Measurements from ENCODE around the gene DEPP1. TPM values are rescaled to one million over a fixed set of nuclear protein-coding genes. Genes with fewer than 3 reads are reported as not detected.
A peak's percentile ranks its signal among the peaks of the same experiment; 100 is the strongest.

Gene DEPP1
- polyA plus RNA-seq, 4 donors, result 4.0 to 39.4 (median 6.0) TPM

- H3K36me3 ChIP-seq (ENCODE audit: control insufficient read depth in 3 of 3, insufficient read depth in 2 of 3, low read depth in 1 of 3, low read length in 3 of 3), result peaks cover 0 to 6% (median 0%) of the 10 kb centered on the region in 3 donors
- DNase-seq (peak; percentile 63), FAIRE-seq (no peak)
- 16 to 50% (median 29%) methylated on average over 15 of the region's 15 CpGs for WGBS, 3 donors
- peak overlapping the region; percentile 42 to 83 (median 45) for H3K27ac ChIP-seq (ENCODE audit: low read depth in 1 of 3, low read length in 2 of 3)
- no peaks in the 10 kb centered on the region for H3K27me3 ChIP-seq (ENCODE audit: control insufficient read depth in 3 of 3, insufficient read depth in 3 of 3, low read length in 3 of 3)
- H3K4me1 ChIP-seq (ENCODE audit: control insufficient read depth in 3 of 3, insufficient read depth in 2 of 3, low read depth in 1 of 3, low read length in 2 of 3), result peaks cover 6 to 71% (median 14%) of the 10 kb centered on the region in 3 donors
- H3K4me3 ChIP-seq (ENCODE audit: low read depth in 1 of 3, low read length in 3 of 3), result no peak overlapping the region
- no peaks in the 10 kb centered on the region for H3K9me3 ChIP-seq (ENCODE audit: control insufficient read depth in 2 of 2, insufficient read depth in 1 of 2, low read depth in 1 of 2, low read length in 1 of 2)
Observed at GRCh38 chr10:44963772-44964633, 14.6 kb downstream of the DEPP1 start.

- no peak for FAIRE-seq
- H3K4me3 ChIP-seq (ENCODE audit: low read depth in 1 of 3, low read length in 3 of 3), result no peak overlapping the region
Observed at GRCh38 chr10:44962870-44963738, 15.5 kb downstream of the DEPP1 start.

GRCh38 chr10:44961931-44962750 lies 16.5 kb downstream of the DEPP1 start:
- Histone ChIP-seq H3K27me3 (ENCODE audit: control insufficient read depth in 3 of 3, insufficient read depth in 3 of 3, low read length in 3 of 3) (no peaks in the 10 kb centered on the region), H3K27ac (ENCODE audit: low read depth in 1 of 3, low read length in 2 of 3) (no peak overlapping the region), H3K4me3 (ENCODE audit: low read depth in 1 of 3, low read length in 3 of 3) (no peak overlapping the region), H3K36me3 (ENCODE audit: control insufficient read depth in 3 of 3, insufficient read depth in 2 of 3, low read depth in 1 of 3, low read length in 3 of 3) (peaks cover 0 to 4% (median 0%) of the 10 kb centered on the region in 3 donors), H3K9me3 (ENCODE audit: control insufficient read depth in 2 of 2, insufficient read depth in 1 of 2, low read depth in 1 of 2, low read length in 1 of 2) (no peaks in the 10 kb centered on the region), H3K4me1 (ENCODE audit: control insufficient read depth in 3 of 3, insufficient read depth in 2 of 3, low read depth in 1 of 3, low read length in 2 of 3) (peaks cover 11 to 80% (median 16%) of the 10 kb centered on the region in 3 donors)
- FAIRE-seq (no peak), DNase-seq (no peak)
- WGBS, 3 donors, result 55 to 79% (median 63%) methylated on average over 11 of the region's 11 CpGs

More at GRCh38 chr10:44962870-44963738, 15.5 kb downstream of the DEPP1 start:
- Histone ChIP-seq H3K4me1 (ENCODE audit: control insufficient read depth in 3 of 3, insufficient read depth in 2 of 3, low read depth in 1 of 3, low read length in 2 of 3) (peaks cover 11 to 77% (median 14%) of the 10 kb centered on the region in 3 donors), H3K27me3 (ENCODE audit: control insufficient read depth in 3 of 3, insufficient read depth in 3 of 3, low read length in 3 of 3) (no peaks in the 10 kb centered on the region), H3K27ac (ENCODE audit: low read depth in 1 of 3, low read length in 2 of 3) (peak overlapping the region; percentile 42 to 83 (median 45)), H3K36me3 (ENCODE audit: control insufficient read depth in 3 of 3, insufficient read depth in 2 of 3, low read depth in 1 of 3, low read length in 3 of 3) (peaks cover 0 to 6% (median 0%) of the 10 kb centered on the region in 3 donors), H3K9me3 (ENCODE audit: control insufficient read depth in 2 of 2, insufficient read depth in 1 of 2, low read depth in 1 of 2, low read length in 1 of 2) (no peaks in the 10 kb centered on the region)
- WGBS, 3 donors, result 33 to 69% (median 55%) methylated on average over 16 to 19 of the region's 19 CpGs
- peak; percentile 25 to 62 for DNase-seq

- peak in 1 of 2 donors; percentile 42 for DNase-seq
- Histone ChIP-seq H3K27me3 (ENCODE audit: control insufficient read depth in 3 of 3, insufficient read depth in 3 of 3, low read length in 3 of 3) (no peaks in the 10 kb centered on the region), H3K4me1 (ENCODE audit: control insufficient read depth in 3 of 3, insufficient read depth in 2 of 3, low read depth in 1 of 3, low read length in 2 of 3) (peaks cover 11 to 71% (median 14%) of the 10 kb centered on the region in 3 donors), H3K9me3 (ENCODE audit: control insufficient read depth in 2 of 2, insufficient read depth in 1 of 2, low read depth in 1 of 2, low read length in 1 of 2) (peaks cover 0 to 3% of the 10 kb centered on the region in 2 donors), H3K27ac (ENCODE audit: low read depth in 1 of 3, low read length in 2 of 3) (peak overlapping the region; percentile 8 to 70 (median 35)), H3K4me3 (ENCODE audit: low read depth in 1 of 3, low read length in 3 of 3) (peak overlapping the region in 1 of 3 donors; percentile 71), H3K36me3 (ENCODE audit: control insufficient read depth in 3 of 3, insufficient read depth in 2 of 3, low read depth in 1 of 3, low read length in 3 of 3) (peaks cover 0 to 7% (median 0%) of the 10 kb centered on the region in 3 donors)
- FAIRE-seq, result no peak
- WGBS, 3 donors, result 25 to 38% (median 26%) methylated on average over 3 to 4 of the region's 4 CpGs
Observed at GRCh38 chr10:44961230-44961571, 17.4 kb downstream of the DEPP1 start.

GRCh38 chr10:44960482-44961229 lies 18.0 kb downstream of the DEPP1 start:
- no peak for FAIRE-seq
- H3K4me1 ChIP-seq (ENCODE audit: control insufficient read depth in 3 of 3, insufficient read depth in 2 of 3, low read depth in 1 of 3, low read length in 2 of 3), result peaks cover 11 to 66% (median 13%) of the 10 kb centered on the region in 3 donors
- peaks cover 0 to 3% of the 10 kb centered on the region in 2 donors for H3K9me3 ChIP-seq (ENCODE audit: control insufficient read depth in 2 of 2, insufficient read depth in 1 of 2, low read depth in 1 of 2, low read length in 1 of 2)
- 14 to 59% (median 45%) methylated on average over 7 of the region's 7 CpGs for WGBS, 3 donors
- peak overlapping the region; percentile 27 to 79 (median 70) for H3K27ac ChIP-seq (ENCODE audit: low read depth in 1 of 3, low read length in 2 of 3)
- H3K4me3 ChIP-seq (ENCODE audit: low read depth in 1 of 3, low read length in 3 of 3), result peak overlapping the region in 2 of 3 donors; percentile 71 to 77
- peak; percentile 46 to 61 for DNase-seq
- H3K36me3 ChIP-seq (ENCODE audit: control insufficient read depth in 3 of 3, insufficient read depth in 2 of 3, low read depth in 1 of 3, low read length in 3 of 3), result peaks cover 0 to 12% (median 0%) of the 10 kb centered on the region in 3 donors
- H3K27me3 ChIP-seq (ENCODE audit: control insufficient read depth in 3 of 3, insufficient read depth in 3 of 3, low read length in 3 of 3), result no peaks in the 10 kb centered on the region

GRCh38 chr10:44960088-44960460 lies 18.5 kb downstream of the DEPP1 start:
- Histone ChIP-seq H3K36me3 (ENCODE audit: control insufficient read depth in 3 of 3, insufficient read depth in 2 of 3, low read depth in 1 of 3, low read length in 3 of 3) (peaks cover 0 to 12% (median 0%) of the 10 kb centered on the region in 3 donors), H3K9me3 (ENCODE audit: control insufficient read depth in 2 of 2, insufficient read depth in 1 of 2, low read depth in 1 of 2, low read length in 1 of 2) (peaks cover 0 to 3% of the 10 kb centered on the region in 2 donors), H3K27ac (ENCODE audit: low read depth in 1 of 3, low read length in 2 of 3) (peak overlapping the region; percentile 27 to 79 (median 70)), H3K27me3 (ENCODE audit: control insufficient read depth in 3 of 3, insufficient read depth in 3 of 3, low read length in 3 of 3) (no peaks in the 10 kb centered on the region), H3K4me1 (ENCODE audit: control insufficient read depth in 3 of 3, insufficient read depth in 2 of 3, low read depth in 1 of 3, low read length in 2 of 3) (peaks cover 10 to 60% (median 11%) of the 10 kb centered on the region in 3 donors), H3K4me3 (ENCODE audit: low read depth in 1 of 3, low read length in 3 of 3) (peak overlapping the region; percentile 34 to 77 (median 71))
- FAIRE-seq, result no peak
- WGBS, 3 donors, result 14 to 36% (median 33%) methylated on average over 8 of the region's 8 CpGs
- DNase-seq, result peak in 1 of 2 donors; percentile 40

- peaks cover 4 to 54% (median 9%) of the 10 kb centered on the region in 3 donors for H3K4me1 ChIP-seq (ENCODE audit: control insufficient read depth in 3 of 3, insufficient read depth in 2 of 3, low read depth in 1 of 3, low read length in 2 of 3)
- WGBS, 3 donors, result 1 to 2% (median 1%) methylated on average over 50 to 74 of the region's 74 CpGs
- FAIRE-seq, result no peak
Observed at GRCh38 chr10:44959247-44960087, 19.1 kb downstream of the DEPP1 start, which contains the start of gene RASSF4. RASSF4 (plus strand) TSS chr10:44959802; CDS start chr10:44970203, 10,401 bp downstream.

More at GRCh38 chr10:44959247-44960087, 19.1 kb downstream of the DEPP1 start, which contains the start of gene RASSF4:
- Histone ChIP-seq H3K36me3 (ENCODE audit: control insufficient read depth in 3 of 3, insufficient read depth in 2 of 3, low read depth in 1 of 3, low read length in 3 of 3) (peaks cover 0 to 15% (median 0%) of the 10 kb centered on the region in 3 donors), H3K27me3 (ENCODE audit: control insufficient read depth in 3 of 3, insufficient read depth in 3 of 3, low read length in 3 of 3) (no peaks in the 10 kb centered on the region), H3K4me3 (ENCODE audit: low read depth in 1 of 3, low read length in 3 of 3) (peak within 1 kb of the TSS; percentile 46 to 77 (median 71)), H3K9me3 (ENCODE audit: control insufficient read depth in 2 of 2, insufficient read depth in 1 of 2, low read depth in 1 of 2, low read length in 1 of 2) (peaks cover 0 to 3% of the 10 kb centered on the region in 2 donors), H3K27ac (ENCODE audit: low read depth in 1 of 3, low read length in 2 of 3) (peak within 1 kb of the TSS; percentile 91 to 98 (median 93))
- DNase-seq, result peak; percentile 96
